ENCODE data around the gene THOC7.

Gene THOC7

GRCh38 chr3:63824309-63824708 is 39.3 kb downstream of the THOC7 start:
- no peaks in the 10 kb centered on the region for H3K4me1 Mint-ChIP-seq
- H3K4me3 Mint-ChIP-seq, result no peak overlapping the region
- no peaks in the 10 kb centered on the region for H3K9me3 Mint-ChIP-seq
- peaks cover 9% of the 10 kb centered on the region for H3K36me3 Mint-ChIP-seq (ENCODE audit: low read depth)
- H3K27ac Mint-ChIP-seq, result no peak overlapping the region
- no peak for DNase-seq
- H3K27me3 Mint-ChIP-seq (ENCODE audit: low read depth, poor library complexity), result no peaks in the 10 kb centered on the region
- no peak for TF ChIP-seq CTCF (IDR thresholded peaks at IDR 0.05)

GRCh38 chr3:63819151-63819398 is 44.5 kb downstream of the THOC7 start, which contains the start of gene C3orf49:
Gene C3orf49 (plus strand): TSS chr3:63819299. CDS start chr3:63819472, 173 bp downstream.
- H3K36me3 Mint-ChIP-seq (ENCODE audit: low read depth), result no peaks in the 10 kb centered on the region
- peaks cover 3% of the 10 kb centered on the region for H3K27me3 Mint-ChIP-seq (ENCODE audit: low read depth, poor library complexity)
- no peaks in the 10 kb centered on the region for H3K4me1 Mint-ChIP-seq
- no peak within 1 kb of the TSS for H3K27ac Mint-ChIP-seq
- no peak within 1 kb of the TSS for H3K4me3 Mint-ChIP-seq
- H3K9me3 Mint-ChIP-seq, result no peaks in the 10 kb centered on the region
- DNase-seq, result no peak
- no peak for TF ChIP-seq CTCF (IDR thresholded peaks at IDR 0.05)

DNA sequence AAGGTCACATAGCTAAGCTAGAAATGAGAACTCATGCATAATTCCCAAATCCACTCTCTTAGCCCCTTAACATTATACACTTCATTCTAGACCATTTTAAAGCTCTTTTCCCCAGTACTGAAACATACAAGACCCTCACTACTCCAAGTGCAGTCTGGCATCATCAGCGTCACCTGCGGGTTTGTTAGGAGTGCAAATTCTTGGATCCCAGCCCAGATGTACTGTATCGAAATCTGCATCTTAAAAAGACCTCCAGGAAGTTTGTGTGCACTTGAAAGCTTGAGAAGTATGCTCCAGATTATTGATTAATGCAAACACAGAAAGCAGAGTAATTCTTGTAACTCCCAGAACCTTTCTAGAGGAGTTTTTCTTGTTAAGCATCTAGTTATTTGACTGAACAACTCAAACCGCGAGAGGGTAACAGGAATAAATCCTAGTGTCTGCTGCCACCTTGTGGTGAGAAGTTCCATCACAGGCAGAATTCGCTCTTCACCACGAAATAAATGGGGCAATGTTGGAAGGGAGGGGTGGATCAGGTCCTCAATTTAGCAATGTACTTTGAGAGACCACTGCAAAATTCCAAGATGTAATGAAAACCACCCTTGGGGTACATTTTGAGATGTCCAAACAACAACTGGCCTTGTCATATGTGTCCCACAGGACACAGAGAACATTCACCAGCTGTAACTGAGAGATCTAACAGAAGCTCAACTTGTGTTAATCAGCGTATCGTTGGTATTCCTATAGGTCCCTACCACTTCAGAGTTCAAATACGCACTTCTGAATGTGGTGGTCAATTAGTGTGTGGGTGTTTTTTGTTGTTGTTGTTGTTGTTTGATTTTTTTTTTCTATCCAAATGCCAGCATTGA is 45.1 kb downstream of the THOC7 start:
- H3K36me3 Mint-ChIP-seq (ENCODE audit: low read depth), result no peaks in the 10 kb centered on the region
- H3K4me3 Mint-ChIP-seq, result no peak overlapping the region
- H3K9me3 Mint-ChIP-seq, result no peaks in the 10 kb centered on the region
- peaks cover 3% of the 10 kb centered on the region for H3K27me3 Mint-ChIP-seq (ENCODE audit: low read depth, poor library complexity)
- H3K4me1 Mint-ChIP-seq, result peaks cover 3% of the 10 kb centered on the region
- peak; percentile 75 for DNase-seq
- H3K27ac Mint-ChIP-seq, result no peak overlapping the region
- peak; percentile 80 for TF ChIP-seq CTCF (IDR thresholded peaks at IDR 0.05)

DNA sequence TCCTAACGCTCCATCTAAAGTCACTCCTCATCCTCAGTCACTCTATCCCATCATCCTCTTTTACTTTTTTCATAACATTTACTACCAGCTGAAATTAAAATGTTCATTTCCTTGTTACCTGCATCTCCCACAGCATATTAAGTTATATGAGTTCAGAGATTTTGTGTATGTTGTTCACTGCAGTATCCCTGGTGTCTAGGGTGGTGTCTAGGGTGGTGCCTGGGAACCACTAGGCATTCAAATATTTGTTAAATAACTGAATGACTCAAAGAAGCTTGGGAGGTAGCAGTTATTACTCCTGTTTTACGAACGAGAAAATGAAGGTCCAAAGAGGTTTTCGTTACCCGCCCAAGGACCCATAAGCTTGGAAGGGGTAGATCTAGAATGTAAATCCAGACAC is 46.4 kb downstream of the THOC7 start:
- Mint-ChIP-seq H3K9me3 (no peaks in the 10 kb centered on the region), H3K36me3 (ENCODE audit: low read depth) (no peaks in the 10 kb centered on the region), H3K4me3 (no peak overlapping the region), H3K4me1 (peaks cover 6% of the 10 kb centered on the region), H3K27ac (no peak overlapping the region), H3K27me3 (ENCODE audit: low read depth, poor library complexity) (peaks cover 3% of the 10 kb centered on the region)
- no peak for DNase-seq
- TF ChIP-seq CTCF (IDR thresholded peaks at IDR 0.05), result no peak

DNA sequence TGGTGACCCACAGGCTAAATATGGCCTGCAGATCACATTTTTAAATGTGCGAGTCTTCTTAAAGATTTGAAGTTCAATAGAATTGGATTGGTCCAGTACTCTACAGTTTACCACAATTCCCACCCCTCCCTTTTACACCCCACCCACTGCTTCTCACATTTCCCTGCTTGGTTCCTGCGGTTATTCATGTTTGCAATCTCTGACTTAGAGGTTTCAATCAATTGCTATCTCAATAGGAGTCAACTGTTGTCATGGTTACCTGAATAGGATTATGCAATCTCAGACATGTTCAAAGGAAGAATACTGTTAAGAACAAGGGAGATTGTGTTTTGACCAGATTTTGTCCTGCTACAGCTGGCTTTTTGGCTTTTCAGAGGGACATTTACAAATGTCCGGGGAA is 49.4 kb downstream of the THOC7 start:
- no peaks in the 10 kb centered on the region for H3K36me3 Mint-ChIP-seq (ENCODE audit: low read depth)
- H3K4me1 Mint-ChIP-seq, result peaks cover 6% of the 10 kb centered on the region
- H3K27ac Mint-ChIP-seq, result no peak overlapping the region
- no peak for TF ChIP-seq CTCF (IDR thresholded peaks at IDR 0.05)
- no peak overlapping the region for H3K4me3 Mint-ChIP-seq
- no peak for DNase-seq
- H3K27me3 Mint-ChIP-seq (ENCODE audit: low read depth, poor library complexity), result peaks cover 3% of the 10 kb centered on the region
- no peaks in the 10 kb centered on the region for H3K9me3 Mint-ChIP-seq

GRCh38 chr3:63809607-63810006 is 54.0 kb downstream of the THOC7 start:
- peaks cover 6% of the 10 kb centered on the region for H3K4me1 Mint-ChIP-seq
- H3K9me3 Mint-ChIP-seq, result no peaks in the 10 kb centered on the region
- DNase-seq, result no peak
- H3K27me3 Mint-ChIP-seq (ENCODE audit: low read depth, poor library complexity), result no peaks in the 10 kb centered on the region
- no peak overlapping the region for H3K27ac Mint-ChIP-seq
- TF ChIP-seq CTCF (IDR thresholded peaks at IDR 0.05), result no peak
- H3K4me3 Mint-ChIP-seq, result no peak overlapping the region
- no peaks in the 10 kb centered on the region for H3K36me3 Mint-ChIP-seq (ENCODE audit: low read depth)
